B cell (primary cell): ENCODE measurements around the gene JAM2. TPM values are rescaled to one million over a fixed set of nuclear protein-coding genes. Genes with fewer than 3 reads are reported as not detected.

Source experiments
- ATAC-seq: fragments of 200-7000 bp; cut with Tn5 transposase; one replicate; pipeline ENCODE4 v1.10.0; 2021; ENCODE audit warnings: low read depth, mild to moderate bottlenecking, moderate number of reproducible peaks, moderate library complexity
- CTCF ChIA-PET: fragments of 350-600 bp; sonication (Branson Sonifier 250); formaldehyde crosslinking; loops from one replicate; lab custom pipeline; 2021; ENCODE audit warnings: antibody characterized with exemption, inconsistent platforms; lab: Charles Lee
- POLR2A ChIA-PET: fragments of 350-600 bp; sonication (Branson Sonifier 250); formaldehyde crosslinking; loops from one replicate; lab custom pipeline; 2021; ENCODE audit warnings: antibody characterized with exemption; lab: Charles Lee
- DNase-seq: peaks from one replicate; pipeline ENCODE4 v3.0.0; 2013
- H2AFZ ChIP-seq: 2 replicates; pipeline ENCODE4 v1.6.1; 2012; ENCODE audit warnings: mild to moderate bottlenecking, low read depth, low read length; ENCODE audit not compliant: insufficient read depth, poor library complexity, severe bottlenecking
- H3K27ac ChIP-seq, 2 donors: 1 replicate in 1 of 2; 2 replicates in 1 of 2; pipeline ENCODE4 v1.5.1; 2012 to 2013; ENCODE audit warnings: low read length in 2 of 2, mild to moderate bottlenecking in 2 of 2, moderate library complexity in 1 of 2
- H3K27me3 ChIP-seq, 4 experiments: fragments of 200-600 bp in 1 of 4; sonication (generic) in 1 of 4; replicated peaks in 1 of 4; 1 replicate in 2 of 4; 2 replicates in 2 of 4; pipeline versions ENCODE4 v1.6.1 to v1.7.0; 2013 to 2016; ENCODE audit warnings: low read length in 3 of 4, mild to moderate bottlenecking in 2 of 4, mixed read lengths in 1 of 4, moderate library complexity in 1 of 4; ENCODE audit not compliant: insufficient read depth in 4 of 4, control insufficient read depth in 3 of 4; ENCODE audit errors: control extremely low read depth in 1 of 4
- H3K36me3 ChIP-seq, 2 experiments: replicated peaks in 1 of 2; 1 replicate in 1 of 2; 2 replicates in 1 of 2; pipeline versions ENCODE4 v1.6.1 to v1.7.1; 2013; ENCODE audit warnings: low read length in 1 of 2; ENCODE audit not compliant: insufficient read depth in 2 of 2, control insufficient read depth in 1 of 2; ENCODE audit errors: control extremely low read depth in 1 of 2, extremely low read depth in 1 of 2
- H3K4me1 ChIP-seq, 2 donors: fragments of 200-600 bp in 1 of 2; sonication (generic) in 1 of 2; 1 replicate in 1 of 2; 2 replicates in 1 of 2; pipeline versions ENCODE4 v1.5.1 to v1.6.1; 2013 to 2017; ENCODE audit warnings: low read length in 2 of 2; ENCODE audit not compliant: control insufficient read depth in 2 of 2, insufficient read depth in 2 of 2
- H3K4me2 ChIP-seq: replicated peaks from 2 replicates; pipeline ENCODE3; 2012; ENCODE audit warnings: mild to moderate bottlenecking, low read depth, low read length; ENCODE audit not compliant: poor library complexity, severe bottlenecking
- H3K4me3 ChIP-seq, 5 experiments: fragments of 200-600 bp in 1 of 5; sonication (generic) in 1 of 5; 1 replicate in 3 of 5; 2 replicates in 2 of 5; pipeline versions ENCODE4 v1.5.1 to v1.7.0; 2011 to 2016; ENCODE audit warnings: low read length in 4 of 5, mild to moderate bottlenecking in 4 of 5, low read depth in 2 of 5, control low read depth in 1 of 5, moderate library complexity in 1 of 5; ENCODE audit not compliant: insufficient read depth in 1 of 5; ENCODE audit errors: control extremely low read depth in 1 of 5, extremely low read depth in 1 of 5
- H3K79me2 ChIP-seq: fragments of 200-600 bp; sonication (generic); one replicate; pipeline ENCODE4 v1.6.0; 2016; ENCODE audit warnings: low read length; ENCODE audit not compliant: control insufficient read depth, insufficient read depth
- H3K9ac ChIP-seq: fragments of 200-600 bp; sonication (generic); 2 replicates; pipeline ENCODE4 v1.6.1; 2017; ENCODE audit warnings: mild to moderate bottlenecking, low read length, moderate library complexity
- H3K9me3 ChIP-seq, 3 donors: one replicate each; pipeline versions ENCODE4 v1.6.1 to v1.7.1; 2013; ENCODE audit warnings: low read length in 2 of 3; ENCODE audit not compliant: control insufficient read depth in 2 of 3, insufficient read depth in 1 of 3; ENCODE audit errors: control extremely low read depth in 1 of 3
- H4K20me1 ChIP-seq: 2 replicates; pipeline ENCODE4 v1.6.0; 2012; ENCODE audit warnings: mild to moderate bottlenecking, low read length; ENCODE audit not compliant: insufficient read depth, control insufficient read depth, poor library complexity, severe bottlenecking
- H3K27ac Mint-ChIP-seq: one replicate; pipeline ENCODE4 v1.8.0; 2021; ENCODE audit warnings: mixed read lengths
- H3K27me3 Mint-ChIP-seq: one replicate; pipeline ENCODE4 v1.8.0; 2021; ENCODE audit warnings: mixed read lengths
- H3K4me1 Mint-ChIP-seq: one replicate; pipeline ENCODE4 v1.8.0; 2021; ENCODE audit warnings: mixed read lengths
- H3K4me3 Mint-ChIP-seq: one replicate; pipeline ENCODE4 v1.8.0; 2021; ENCODE audit warnings: mixed read lengths
- H3K9me3 Mint-ChIP-seq: one replicate; pipeline ENCODE4 v1.8.0; 2022; ENCODE audit warnings: mixed read lengths; ENCODE audit not compliant: insufficient read depth
- EZH2 ChIP-seq: IDR thresholded peaks from 2 replicates; pipeline ENCODE4 v1.6.1; 2012; ENCODE audit warnings: borderline replicate concordance, low read depth, mild to moderate bottlenecking, moderate library complexity, low read length; ENCODE audit not compliant: insufficient read depth, poor library complexity, severe bottlenecking
- WGBS: methylation state at CpG from one replicate; pipeline ENCODE4 v1.1.5; 2013; ENCODE audit warnings: missing lambda C conversion rate; ENCODE audit not compliant: insufficient coverage; 5-methylcytosine and 5-hydroxymethylcytosine counted together
- intact Hi-C: fragments of 100-400 bp; cut with micrococcal nuclease; formaldehyde crosslinking; loops from one replicate; pipeline ENCODE4 v1.10.0; 2022
- polyA plus RNA-seq: library from polyadenylated mRNA; depleted of rRNA; stranded (reverse); fragments of >200 nt; gene quantifications from 2 replicates; pipeline ENCODE4 v1.2.3, GENCODE V29; 2012
- total RNA-seq, 2 donors: library from RNA; stranded (reverse); fragments of 120-200 nt in 1 of 2; gene quantifications; 1 replicate in 1 of 2; 2 replicates in 1 of 2; pipeline versions ENCODE4 v1.2.3 to v1.2.4, GENCODE V29; 2013 to 2022
- TF ChIP-seq, protein P1 (sequence below): fragments of 200-600 bp; IDR thresholded peaks from one replicate; pipeline ENCODE4 v1.8.0; 2022; ENCODE audit warnings: antibody characterized with exemption, mild to moderate bottlenecking

The JAM2 gene
- total and polyA plus RNA-seq, 2 donors (not counting 1 experiment from before 2014, with no cell fraction given) = 0.94 to 1.5 TPM

GRCh38 chr21:25615880-25616279 lies 23.2 kb upstream of the JAM2 start:
- no peak for ATAC-seq
- POLR2A ChIA-PET = no interaction called here

GRCh38 chr21:25619198-25619597 lies 19.9 kb upstream of the JAM2 start:
- no peak overlapping the region for H3K27ac ChIP-seq
- H3K4me2 ChIP-seq = no peak overlapping the region
- H3K4me3 Mint-ChIP-seq = no peak overlapping the region
- ATAC-seq (no peak), DNase-seq (no peak)
- intact Hi-C loops = no loop called here
- H3K9me3 Mint-ChIP-seq = no peaks in the 10 kb centered on the region
- H3K36me3 ChIP-seq = no peaks in the 10 kb centered on the region
- no peaks in the 10 kb centered on the region for H3K4me1 ChIP-seq
- no peak overlapping the region for H2AFZ ChIP-seq
- H3K9ac ChIP-seq = no peak overlapping the region
- H3K9me3 ChIP-seq = no peaks in the 10 kb centered on the region
- ChIA-PET POLR2A (no interaction called here), CTCF (no interaction called here)
- no peaks in the 10 kb centered on the region for H3K27me3 ChIP-seq
- H3K79me2 ChIP-seq = no peaks in the 10 kb centered on the region
- TF ChIP-seq, protein P1, sequence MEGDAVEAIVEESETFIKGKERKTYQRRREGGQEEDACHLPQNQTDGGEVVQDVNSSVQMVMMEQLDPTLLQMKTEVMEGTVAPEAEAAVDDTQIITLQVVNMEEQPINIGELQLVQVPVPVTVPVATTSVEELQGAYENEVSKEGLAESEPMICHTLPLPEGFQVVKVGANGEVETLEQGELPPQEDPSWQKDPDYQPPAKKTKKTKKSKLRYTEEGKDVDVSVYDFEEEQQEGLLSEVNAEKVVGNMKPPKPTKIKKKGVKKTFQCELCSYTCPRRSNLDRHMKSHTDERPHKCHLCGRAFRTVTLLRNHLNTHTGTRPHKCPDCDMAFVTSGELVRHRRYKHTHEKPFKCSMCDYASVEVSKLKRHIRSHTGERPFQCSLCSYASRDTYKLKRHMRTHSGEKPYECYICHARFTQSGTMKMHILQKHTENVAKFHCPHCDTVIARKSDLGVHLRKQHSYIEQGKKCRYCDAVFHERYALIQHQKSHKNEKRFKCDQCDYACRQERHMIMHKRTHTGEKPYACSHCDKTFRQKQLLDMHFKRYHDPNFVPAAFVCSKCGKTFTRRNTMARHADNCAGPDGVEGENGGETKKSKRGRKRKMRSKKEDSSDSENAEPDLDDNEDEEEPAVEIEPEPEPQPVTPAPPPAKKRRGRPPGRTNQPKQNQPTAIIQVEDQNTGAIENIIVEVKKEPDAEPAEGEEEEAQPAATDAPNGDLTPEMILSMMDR = no peak
- TF ChIP-seq EZH2 = no peak
- no peaks in the 10 kb centered on the region for H3K27me3 Mint-ChIP-seq
- no peaks in the 10 kb centered on the region for H4K20me1 ChIP-seq
- H3K4me1 Mint-ChIP-seq = no peaks in the 10 kb centered on the region
- H3K27ac Mint-ChIP-seq = no peak overlapping the region
- H3K4me3 ChIP-seq = no peak overlapping the region
- WGBS = 100% methylated on average over 2 of the region's 2 CpGs

More at GRCh38 chr21:25615880-25616279, 23.2 kb upstream of the JAM2 start:
- DNase-seq = no peak
- Mint-ChIP-seq H3K27ac (no peak overlapping the region), H3K4me3 (no peak overlapping the region), H3K9me3 (no peaks in the 10 kb centered on the region), H3K27me3 (no peaks in the 10 kb centered on the region), H3K4me1 (no peaks in the 10 kb centered on the region)
- H3K4me3 ChIP-seq = no peak overlapping the region
- H3K4me1 ChIP-seq = no peaks in the 10 kb centered on the region
- no peaks in the 10 kb centered on the region for H3K27me3 ChIP-seq
- no peak overlapping the region for H3K4me2 ChIP-seq
- CTCF ChIA-PET = no interaction called here
- no peaks in the 10 kb centered on the region for H3K9me3 ChIP-seq
- no peak for TF ChIP-seq EZH2
- TF ChIP-seq, protein P1 = no peak
- H3K36me3 ChIP-seq = no peaks in the 10 kb centered on the region
- no peak overlapping the region for H2AFZ ChIP-seq
- no peaks in the 10 kb centered on the region for H3K79me2 ChIP-seq
- H4K20me1 ChIP-seq = no peaks in the 10 kb centered on the region
- whole genome bisulfite sequencing = no CpG with 5 or more reads among the region's 3 CpGs
- intact Hi-C loops = no loop called here
- no peak overlapping the region for H3K9ac ChIP-seq
- no peak overlapping the region for H3K27ac ChIP-seq
